Smooth muscle cell (in vitro differentiated cells): Measurements from ENCODE around the gene SLC25A33. TPM values are rescaled to one million over a fixed set of nuclear protein-coding genes. Genes with fewer than 3 reads are reported as not detected.

Experiments
- DNase-seq: peaks from one replicate; lab custom pipeline; 2025; ENCODE audit not compliant: unreplicated experiment; lab: John Stamatoyannopoulos, UW
- H2AFZ ChIP-seq: fragments of 200-600 bp; sonication (generic); 2 replicates; pipeline ENCODE4 v1.6.0; 2016; ENCODE audit warnings: antibody characterized with exemption, low read depth, mild to moderate bottlenecking
- H3F3A ChIP-seq: fragments of 200-600 bp; sonication (generic); 2 replicates; pipeline ENCODE4 v1.6.0; 2017; ENCODE audit warnings: antibody characterized with exemption, low read depth
- H3K27ac ChIP-seq: fragments of 200-600 bp; sonication (generic); 2 replicates; pipeline ENCODE4 v1.5.1; 2016; ENCODE audit warnings: low read depth, mild to moderate bottlenecking
- H3K27me3 ChIP-seq: fragments of 200-600 bp; sonication (generic); 2 replicates; pipeline ENCODE4 v1.6.1; 2016; ENCODE audit warnings: low read depth, mild to moderate bottlenecking
- H3K36me3 ChIP-seq: fragments of 200-600 bp; sonication (generic); 2 replicates; pipeline ENCODE4 v1.5.1; 2016; ENCODE audit warnings: low read depth
- H3K4me1 ChIP-seq: fragments of 200-600 bp; sonication (generic); 2 replicates; pipeline ENCODE4 v1.5.1; 2016; ENCODE audit warnings: low read depth
- H3K4me2 ChIP-seq: fragments of 200-600 bp; sonication (generic); 2 replicates; pipeline ENCODE4 v1.6.0; 2016; ENCODE audit warnings: mild to moderate bottlenecking
- H3K4me3 ChIP-seq: fragments of 200-600 bp; sonication (generic); 2 replicates; pipeline ENCODE4 v1.5.1; 2016; ENCODE audit warnings: mild to moderate bottlenecking
- H3K79me2 ChIP-seq: fragments of 200-600 bp; sonication (generic); 2 replicates; pipeline ENCODE4 v1.6.0; 2016; ENCODE audit warnings: low read depth, mild to moderate bottlenecking
- H3K9ac ChIP-seq: fragments of 200-600 bp; sonication (generic); 2 replicates; pipeline ENCODE4 v1.6.0; 2016; ENCODE audit warnings: low read depth
- H3K9me3 ChIP-seq: fragments of 200-600 bp; sonication (generic); replicated peaks from 2 replicates; pipeline ENCODE4 v1.5.1; 2016; ENCODE audit warnings: low read depth
- H4K20me1 ChIP-seq: fragments of 200-600 bp; sonication (generic); 2 replicates; pipeline ENCODE4 v1.6.0; 2016; ENCODE audit warnings: low read depth
- CTCF ChIP-seq: fragments of 200-600 bp; sonication (generic); IDR thresholded peaks from 2 replicates; pipeline ENCODE4 v1.5.1; 2017; ENCODE audit warnings: borderline replicate concordance, mild to moderate bottlenecking, antibody characterized with exemption; ENCODE audit not compliant: insufficient read depth, poor library complexity, severe bottlenecking
- WGBS: methylation state at CpG from one replicate; pipeline ENCODE4 v1.1.7; 2016; ENCODE audit warnings: low lambda C conversion rate; 5-methylcytosine and 5-hydroxymethylcytosine counted together
- polyA plus RNA-seq: library from polyadenylated mRNA; unstranded; fragments of >200 nt; fragmentation: Nextera tagmentation; extraction: Ambion mirVana; gene quantifications from 2 replicates; pipeline ENCODE4 v1.2.1, GENCODE V29; 2016
- total RNA-seq: library from RNA; depleted of rRNA; stranded (reverse); fragments of >200 nt; gene quantifications from 2 replicates; pipeline ENCODE4 v1.2.3, GENCODE V29; 2014

SLC25A33 gene
- total and polyA plus RNA-seq, 2 experiments from 2014 or later = 5.4 to 5.5 TPM

- WGBS = 96% methylated on average over 26 of the region's 27 CpGs
- Histone ChIP-seq H3K27me3 (no peaks in the 10 kb centered on the region), H3K9me3 (no peaks in the 10 kb centered on the region), H3K9ac (no peak overlapping the region), H4K20me1 (peaks cover 42% of the 10 kb centered on the region), H3K36me3 (no peaks in the 10 kb centered on the region), H3K79me2 (peaks cover 19% of the 10 kb centered on the region), H3F3A (no peaks in the 10 kb centered on the region), H3K4me2 (no peak overlapping the region), H2AFZ (no peak overlapping the region), H3K27ac (no peak overlapping the region), H3K4me3 (no peak overlapping the region), H3K4me1 (peaks cover 25% of the 10 kb centered on the region)
- TF ChIP-seq CTCF = no peak
- no peak for DNase-seq
These were observed 57.3 kb downstream of the SLC25A33 start for GRCh38 chr1:9596415-9597123.

GRCh38 chr1:9597361-9598315, 58.4 kb downstream of the SLC25A33 start:
- Histone ChIP-seq H3K9ac (no peak overlapping the region), H3K27ac (no peak overlapping the region), H4K20me1 (peaks cover 32% of the 10 kb centered on the region), H3K27me3 (no peaks in the 10 kb centered on the region), H3K4me2 (no peak overlapping the region), H3K36me3 (no peaks in the 10 kb centered on the region), H3K79me2 (peaks cover 18% of the 10 kb centered on the region), H3F3A (no peaks in the 10 kb centered on the region), H3K4me1 (peaks cover 17% of the 10 kb centered on the region), H3K4me3 (no peak overlapping the region), H3K9me3 (no peaks in the 10 kb centered on the region), H2AFZ (no peak overlapping the region)
- WGBS = 97% methylated on average over 14 of the region's 14 CpGs
- TF ChIP-seq CTCF = no peak
- DNase-seq = no peak

GRCh38 chr1:9598316-9598700, 59.0 kb downstream of the SLC25A33 start:
- peaks cover 10% of the 10 kb centered on the region for H3K4me1 ChIP-seq

More at GRCh38 chr1:9598316-9598700, 59.0 kb downstream of the SLC25A33 start:
- Histone ChIP-seq H3K27me3 (no peaks in the 10 kb centered on the region), H3K4me2 (no peak overlapping the region), H3K9me3 (no peaks in the 10 kb centered on the region), H3F3A (no peaks in the 10 kb centered on the region), H3K9ac (no peak overlapping the region), H3K79me2 (peaks cover 11% of the 10 kb centered on the region), H3K36me3 (no peaks in the 10 kb centered on the region), H4K20me1 (peaks cover 25% of the 10 kb centered on the region), H3K4me3 (no peak overlapping the region), H2AFZ (no peak overlapping the region), H3K27ac (no peak overlapping the region)
- DNase-seq = no peak
- 91% methylated on average over 18 of the region's 18 CpGs for WGBS
- TF ChIP-seq CTCF = no peak
